Esophagus muscularis mucosa (tissue), 4 donors: ENCODE measurements around the gene ROBO1. TPM values are rescaled to one million over a fixed set of nuclear protein-coding genes. Genes with fewer than 3 reads are reported as not detected.

ENCODE experiments used
- DNase-seq: peaks from one replicate; pipeline ENCODE4 v3.0.0-alpha.2; 2017; ENCODE audit errors: extremely low spot score
- H3K27ac ChIP-seq, 4 donors: fragments of 200-600 bp; sonication (generic); replicated peaks in 1 of 4; 1 replicate in 3 of 4; 2 replicates in 1 of 4; pipeline ENCODE4 v1.5.1; 2016 to 2019; ENCODE audit warnings: mild to moderate bottlenecking in 1 of 4
- H3K27me3 ChIP-seq, 4 donors: fragments of 200-600 bp; sonication (generic); one replicate each; pipeline versions ENCODE4 v1.5.1 to v1.6.0; 2016 to 2019
- H3K36me3 ChIP-seq, 4 donors: fragments of 200-600 bp; sonication (generic); one replicate each; pipeline ENCODE4 v1.5.1; 2016 to 2019
- H3K4me1 ChIP-seq, 4 donors: fragments of 200-600 bp; sonication (generic); one replicate each; pipeline ENCODE4 v1.5.1; 2016 to 2019
- H3K4me3 ChIP-seq, 4 donors: fragments of 200-600 bp; sonication (generic); 1 replicate in 2 of 4; 2 replicates in 2 of 4; pipeline ENCODE4 v1.5.1; 2016 to 2019; ENCODE audit warnings: mild to moderate bottlenecking in 4 of 4, moderate library complexity in 1 of 4
- H3K9me3 ChIP-seq, 4 donors: fragments of 200-600 bp; sonication (generic); 1 replicate in 3 of 4; 2 replicates in 1 of 4; pipeline ENCODE4 v1.5.1; 2016 to 2019
- CTCF ChIP-seq, 3 experiments: fragments of 200-600 bp in 2 of 3; fragments of 450-650 bp in 1 of 3; sonication (generic) in 2 of 3; IDR thresholded peaks; one replicate each; pipeline ENCODE4 v1.5.1; 2017 to 2019; ENCODE audit warnings: antibody characterized with exemption in 3 of 3, mild to moderate bottlenecking in 2 of 3, moderate library complexity in 1 of 3
- EP300 ChIP-seq: sonication (generic); formaldehyde crosslinking; IDR thresholded peaks from one replicate; pipeline ENCODE4 v1.6.1; 2017; ENCODE audit warnings: antibody characterized with exemption
- POLR2A ChIP-seq: fragments of 450-650 bp; IDR thresholded peaks from one replicate; pipeline ENCODE4 v1.6.1; 2017; ENCODE audit warnings: antibody characterized with exemption, moderate library complexity, mild to moderate bottlenecking, low read depth
- POLR2AphosphoS5 ChIP-seq, 2 donors: sonication (generic); formaldehyde crosslinking; IDR thresholded peaks; one replicate each; pipeline ENCODE4 v1.6.1; 2017; ENCODE audit warnings: antibody characterized with exemption in 2 of 2
- WGBS: methylation state at CpG from one replicate; pipeline ENCODE4 v1.1.5; 2018; 5-methylcytosine and 5-hydroxymethylcytosine counted together
- intact Hi-C: fragments of 100-400 bp; cut with DNase I; formaldehyde crosslinking; loops from one replicate; pipeline ENCODE4 v1.15.1; 2023
- total RNA-seq, 4 donors: library from RNA; depleted of rRNA; stranded (reverse); fragments of >200 nt; gene quantifications; one replicate each; pipeline versions ENCODE4 v1.1.0 to v1.2.1, GENCODE V29; 2016

The ROBO1 gene
- total RNA-seq, 4 donors from 2014 or later, result 9.6 to 14.2 (median 12.6) TPM

DNA sequence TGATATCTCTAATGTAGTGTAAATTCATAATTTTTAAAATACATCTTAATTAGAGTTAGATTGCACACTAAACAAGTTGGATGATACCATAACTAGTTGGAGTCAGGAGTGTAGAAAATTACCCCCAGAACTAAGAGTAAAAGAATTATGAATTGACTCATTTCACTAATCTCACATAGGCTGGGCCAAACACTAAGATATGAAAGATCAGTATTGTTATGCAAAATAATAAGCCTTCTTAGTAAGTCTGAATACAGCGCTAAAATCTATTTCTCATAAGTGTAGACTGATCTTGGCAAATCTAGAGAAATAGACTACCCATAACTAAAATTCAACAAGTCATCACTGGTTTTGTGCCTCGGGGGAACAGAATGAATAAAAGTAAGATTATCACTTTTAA is 979.0 kb downstream of the ROBO1 start:
- H3K27ac ChIP-seq, result no peak overlapping the region
- DNase-seq, result no peak
- intact Hi-C loops, result no loop called here
- H3K9me3 ChIP-seq, result no peaks in the 10 kb centered on the region
- H3K27me3 ChIP-seq, result no peaks in the 10 kb centered on the region
- TF ChIP-seq POLR2A (no peak), EP300 (no peak), CTCF (IDR thresholded peaks at IDR 0.05) (no peak), POLR2AphosphoS5 (IDR thresholded peaks at IDR 0.05) (no peak)
- no peaks in the 10 kb centered on the region for H3K36me3 ChIP-seq
- no peak overlapping the region for H3K4me3 ChIP-seq
- H3K4me1 ChIP-seq, result no peaks in the 10 kb centered on the region
- 88% methylated on average over 2 of the region's 2 CpGs for WGBS

DNA sequence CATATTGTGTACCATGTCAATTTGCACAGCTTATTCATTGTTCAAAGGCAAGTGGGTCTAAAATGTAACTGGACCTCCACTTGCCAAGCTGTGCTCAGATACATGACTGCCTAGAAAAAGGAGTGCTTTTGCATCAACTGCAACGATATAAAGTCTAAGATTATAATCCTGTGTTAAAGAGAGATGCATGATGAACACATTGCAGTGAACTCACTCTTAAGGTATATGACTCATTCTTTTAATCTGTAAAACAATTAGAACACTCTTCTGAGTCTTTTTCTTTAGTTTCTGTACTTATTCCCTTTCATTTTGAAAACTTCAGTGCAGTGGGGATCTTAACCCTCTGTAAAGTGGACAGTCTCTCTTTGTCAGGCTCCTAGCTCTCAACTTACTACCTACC is 982.8 kb downstream of the ROBO1 start:
- 78% methylated on average over 1 of the region's 1 CpG for WGBS
- intact Hi-C loops, result no loop called here

GRCh38 chr3:78781351-78781750 is 986.4 kb downstream of the ROBO1 start:
- Histone ChIP-seq H3K9me3 (no peaks in the 10 kb centered on the region), H3K36me3 (no peaks in the 10 kb centered on the region), H3K4me1 (no peaks in the 10 kb centered on the region), H3K4me3 (no peak overlapping the region), H3K27ac (no peak overlapping the region), H3K27me3 (no peaks in the 10 kb centered on the region)
- TF ChIP-seq POLR2A, result no peak
- no peak for TF ChIP-seq CTCF (IDR thresholded peaks at IDR 0.05)
- TF ChIP-seq POLR2AphosphoS5 (IDR thresholded peaks at IDR 0.05), result no peak
- TF ChIP-seq EP300, result no peak
- intact Hi-C loops, result no loop called here
- no peak for DNase-seq

More for the DNA sequence above, 982.8 kb downstream of the ROBO1 start:
- H3K4me1 ChIP-seq, result no peaks in the 10 kb centered on the region
- no peaks in the 10 kb centered on the region for H3K27me3 ChIP-seq
- H3K36me3 ChIP-seq, result no peaks in the 10 kb centered on the region
- H3K27ac ChIP-seq, result no peak overlapping the region
- TF ChIP-seq CTCF (IDR thresholded peaks at IDR 0.05) (no peak), POLR2A (no peak), EP300 (no peak), POLR2AphosphoS5 (IDR thresholded peaks at IDR 0.05) (no peak)
- H3K4me3 ChIP-seq, result no peak overlapping the region
- no peaks in the 10 kb centered on the region for H3K9me3 ChIP-seq
- no peak for DNase-seq

DNA sequence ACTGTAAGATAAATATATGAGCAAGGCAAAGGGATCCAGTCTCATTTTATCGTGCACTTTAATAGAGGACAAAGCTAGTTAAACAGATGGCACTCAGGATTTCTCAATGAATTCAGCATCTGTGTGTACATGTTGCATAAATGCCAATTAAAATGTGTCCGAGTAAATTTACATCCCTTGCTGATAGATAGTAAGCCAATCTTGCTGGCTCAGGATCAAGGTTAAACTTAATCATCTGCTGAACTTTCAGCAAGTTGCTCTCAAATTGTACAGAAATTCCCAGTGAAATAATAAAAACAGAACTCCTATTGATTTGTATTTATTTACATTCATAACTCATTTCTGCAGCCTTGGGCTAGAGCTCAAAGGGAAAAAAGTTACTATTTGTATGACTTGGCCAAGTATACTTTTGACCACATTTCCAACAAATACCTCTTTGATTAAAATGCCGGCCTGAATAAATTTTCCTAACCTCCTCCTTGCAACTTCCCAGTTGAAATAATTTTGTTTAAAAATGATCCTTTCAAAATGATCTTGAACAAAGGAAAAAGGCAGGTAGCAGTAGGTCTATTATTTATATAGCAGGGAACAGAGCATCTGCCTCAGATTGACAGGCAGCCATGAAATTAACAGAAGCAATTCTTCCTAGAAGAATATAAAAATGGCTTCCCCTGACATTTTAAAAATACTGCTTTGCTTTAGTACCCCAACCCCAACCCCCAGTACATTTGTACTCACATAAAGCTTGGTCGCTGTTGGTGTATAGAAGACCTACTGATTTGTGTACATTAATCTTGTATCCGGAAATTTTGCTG is 1001.9 kb downstream of the ROBO1 start:
- TF ChIP-seq EP300 (no peak), POLR2A (no peak), POLR2AphosphoS5 (IDR thresholded peaks at IDR 0.05) (no peak), CTCF (IDR thresholded peaks at IDR 0.05) (no peak)
- intact Hi-C loops, result no loop called here

GRCh38 chr3:78764634-78765033 is 1003.2 kb downstream of the ROBO1 start:
- Histone ChIP-seq H3K9me3 (no peaks in the 10 kb centered on the region), H3K36me3 (no peaks in the 10 kb centered on the region), H3K27ac (no peak overlapping the region), H3K4me1 (no peaks in the 10 kb centered on the region), H3K4me3 (no peak overlapping the region), H3K27me3 (no peaks in the 10 kb centered on the region)
- WGBS, result 93% methylated on average over 3 of the region's 3 CpGs
- intact Hi-C loops, result no loop called here
- DNase-seq, result no peak
- no peak for TF ChIP-seq EP300
- TF ChIP-seq CTCF (IDR thresholded peaks at IDR 0.05), result no peak
- TF ChIP-seq POLR2A, result no peak
- TF ChIP-seq POLR2AphosphoS5 (IDR thresholded peaks at IDR 0.05), result no peak

More for the DNA sequence above, 1001.9 kb downstream of the ROBO1 start:
- DNase-seq, result no peak
- Histone ChIP-seq H3K27me3 (no peaks in the 10 kb centered on the region), H3K27ac (no peak overlapping the region), H3K9me3 (no peaks in the 10 kb centered on the region), H3K4me1 (no peaks in the 10 kb centered on the region), H3K36me3 (no peaks in the 10 kb centered on the region), H3K4me3 (no peak overlapping the region)
- 82% methylated on average over 5 of the region's 5 CpGs for WGBS
